Measurements from ENCODE around the gene C2orf78. TPM values are rescaled to one million over a fixed set of nuclear protein-coding genes. Genes with fewer than 3 reads are reported as not detected.

The C2orf78 gene
- total and polyA plus RNA-seq, 10 of the 15 experiments (the other 5 are each of a cell fraction or from before 2014, with no cell fraction given) = 0.08 to 0.82 (median 0.40) TPM

DNA sequence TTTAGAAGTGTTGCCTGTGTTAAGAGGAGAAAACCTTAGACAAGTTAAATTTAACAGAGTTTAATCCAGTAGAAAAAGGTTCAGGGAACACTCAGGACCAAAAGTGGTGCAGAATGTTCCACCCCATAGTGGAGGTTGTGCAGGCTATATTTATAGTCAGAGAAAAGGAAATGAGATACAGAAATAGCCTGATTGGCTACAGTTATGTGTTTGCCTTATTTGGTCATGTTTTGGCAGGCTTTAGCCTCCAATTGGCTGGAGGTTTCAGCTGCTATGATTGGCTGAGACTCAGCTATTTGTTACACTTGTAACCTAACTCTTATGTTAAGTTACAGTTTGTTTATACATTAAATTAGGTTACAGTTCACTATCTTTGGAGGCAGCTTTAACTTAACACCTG is 48.9 kb downstream of the C2orf78 start:
- Histone ChIP-seq H3K4me3 (no peak overlapping the region), H3K4me1 (ENCODE audit: control insufficient read depth, insufficient read depth, low read length) (peaks cover 7% of the 10 kb centered on the region; the same call in 1 of the 2 replicates), H3K4me2 (ENCODE audit: control insufficient read depth, insufficient read depth) (no peak overlapping the region), H3K27me3 (replicated peaks in 1 of 2; ENCODE audit: control insufficient read depth in 2 of 2, insufficient read depth in 2 of 2, low read length in 1 of 2) (no peaks in the 10 kb centered on the region), H3K9ac (ENCODE audit: control insufficient read depth, insufficient read depth, low read length) (no peak overlapping the region), H3K36me3 (ENCODE audit: control insufficient read depth in 2 of 2, insufficient read depth in 2 of 2, low read length in 1 of 2) (peaks cover 0 to 4% of the 10 kb centered on the region in 2 experiments), H4K20me1 (ENCODE audit: control insufficient read depth, insufficient read depth) (no peaks in the 10 kb centered on the region), H3K27ac (ENCODE audit: control insufficient read depth, insufficient read depth) (peak overlapping the region; percentile 5; the same call in 1 of the 2 replicates), H3K9me3 (replicated peaks; ENCODE audit: control insufficient read depth, insufficient read depth, low read length) (peaks cover 3% of the 10 kb centered on the region), H3K79me2 (ENCODE audit: control insufficient read depth, insufficient read depth, low read length) (peaks cover 23% of the 10 kb centered on the region), H2AFZ (ENCODE audit: control insufficient read depth, low read depth, low read length) (no peak overlapping the region)
- ATAC-seq (peak; percentile 23), FAIRE-seq (peak; percentile 56), DNase-seq (ENCODE audit: low read depth, low spot score) (no peak)
- SMC1A ChIA-PET (ENCODE audit: uncharacterized antibody, unreplicated experiment) = interaction anchor here (0.7 to 3.5 kb wide), 7 partner anchors 9 to 282 kb away, joined by 3 to 14 read pairs (median 4); no protein-coding TSS in a partner anchor
- RAD21 ChIA-PET (ENCODE audit: unreplicated experiment) = interaction anchor here (0.6 to 1.1 kb wide), 2 partner anchors 155 to 163 kb away, joined by 3 read pairs; no protein-coding TSS in a partner anchor
- BruUV-seq (replicated peaks) = no TSS peak
- CTCF ChIA-PET = interaction anchor here (0.6 to 2.0 kb wide), 5 partner anchors 9 to 502 kb away, joined by 3 to 12 read pairs (median 3); no protein-coding TSS in a partner anchor
- in situ Hi-C loops (cut with MboI) (no loop called here), intact Hi-C loops (cut with micrococcal nuclease; ENCODE audit: unreplicated experiment) (no loop called here)
- POLR2A ChIA-PET = interaction anchor here (0.6 kb wide), 1 partner anchor 311 kb away, joined by 4 read pairs; no protein-coding TSS in a partner anchor
- TF ChIP-seq CHD4 (IDR thresholded peaks at IDR 0.05) (no peak), CHD2 (IDR thresholded peaks at IDR 0.05; ENCODE audit: borderline replicate concordance, low read depth, low read length) (no peak), NR2F1 (conservative IDR thresholded peaks at IDR 0.05) (no peak), STAT1 (conservative IDR thresholded peaks at IDR 0.05) (no peak), POLR2AphosphoS2 (IDR thresholded peaks at IDR 0.05; ENCODE audit: low read depth, low read length) (no peak), NFYB (IDR thresholded peaks at IDR 0.05; ENCODE audit: insufficient read depth, low read depth, low read length) (peak; percentile 63; the same call in 1 of the 2 replicates), MEF2A (IDR thresholded peaks at IDR 0.05; ENCODE audit: insufficient read depth, low read depth, low read length) (peak; percentile 52; the same call in 1 of the 2 replicates), NFXL1 (IDR thresholded peaks at IDR 0.05; ENCODE audit: borderline replicate concordance) (no peak), E2F8 (IDR thresholded peaks at IDR 0.05; ENCODE audit: low read depth, partially characterized antibody) (no peak), SP1 (IDR thresholded peaks at IDR 0.05; ENCODE audit: low read depth, low read length) (peak; percentile 35), GATAD2B (conservative IDR thresholded peaks at IDR 0.05; ENCODE audit: low read depth) (no peak), NKRF (conservative IDR thresholded peaks at IDR 0.05) (no peak)
- TF ChIP-seq, protein P1, sequence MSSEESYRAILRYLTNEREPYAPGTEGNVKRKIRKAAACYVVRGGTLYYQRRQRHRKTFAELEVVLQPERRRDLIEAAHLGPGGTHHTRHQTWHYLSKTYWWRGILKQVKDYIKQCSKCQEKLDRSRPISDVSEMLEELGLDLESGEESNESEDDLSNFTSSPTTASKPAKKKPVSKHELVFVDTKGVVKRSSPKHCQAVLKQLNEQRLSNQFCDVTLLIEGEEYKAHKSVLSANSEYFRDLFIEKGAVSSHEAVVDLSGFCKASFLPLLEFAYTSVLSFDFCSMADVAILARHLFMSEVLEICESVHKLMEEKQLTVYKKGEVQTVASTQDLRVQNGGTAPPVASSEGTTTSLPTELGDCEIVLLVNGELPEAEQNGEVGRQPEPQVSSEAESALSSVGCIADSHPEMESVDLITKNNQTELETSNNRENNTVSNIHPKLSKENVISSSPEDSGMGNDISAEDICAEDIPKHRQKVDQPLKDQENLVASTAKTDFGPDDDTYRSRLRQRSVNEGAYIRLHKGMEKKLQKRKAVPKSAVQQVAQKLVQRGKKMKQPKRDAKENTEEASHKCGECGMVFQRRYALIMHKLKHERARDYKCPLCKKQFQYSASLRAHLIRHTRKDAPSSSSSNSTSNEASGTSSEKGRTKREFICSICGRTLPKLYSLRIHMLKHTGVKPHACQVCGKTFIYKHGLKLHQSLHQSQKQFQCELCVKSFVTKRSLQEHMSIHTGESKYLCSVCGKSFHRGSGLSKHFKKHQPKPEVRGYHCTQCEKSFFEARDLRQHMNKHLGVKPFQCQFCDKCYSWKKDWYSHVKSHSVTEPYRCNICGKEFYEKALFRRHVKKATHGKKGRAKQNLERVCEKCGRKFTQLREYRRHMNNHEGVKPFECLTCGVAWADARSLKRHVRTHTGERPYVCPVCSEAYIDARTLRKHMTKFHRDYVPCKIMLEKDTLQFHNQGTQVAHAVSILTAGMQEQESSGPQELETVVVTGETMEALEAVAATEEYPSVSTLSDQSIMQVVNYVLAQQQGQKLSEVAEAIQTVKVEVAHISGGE (CRISPR knock-in tag; IDR thresholded peaks at IDR 0.05) = no peak
- TF ChIP-seq, protein P2, sequence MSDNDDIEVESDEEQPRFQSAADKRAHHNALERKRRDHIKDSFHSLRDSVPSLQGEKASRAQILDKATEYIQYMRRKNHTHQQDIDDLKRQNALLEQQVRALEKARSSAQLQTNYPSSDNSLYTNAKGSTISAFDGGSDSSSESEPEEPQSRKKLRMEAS (IDR thresholded peaks at IDR 0.05; ENCODE audit: low read depth, low read length) = no peak
